NOMO-1 treated with dmso at 0.1 percent for 144 hours (cell line): ENCODE data around the gene ACOX3.
A peak's percentile ranks its signal among the peaks of the same experiment; 100 is the strongest.

ENCODE experiments used
- DNase-seq: peaks from one replicate; lab custom pipeline; 2025; ENCODE audit not compliant: unreplicated experiment; lab: John Stamatoyannopoulos, UW

Gene ACOX3

DNA sequence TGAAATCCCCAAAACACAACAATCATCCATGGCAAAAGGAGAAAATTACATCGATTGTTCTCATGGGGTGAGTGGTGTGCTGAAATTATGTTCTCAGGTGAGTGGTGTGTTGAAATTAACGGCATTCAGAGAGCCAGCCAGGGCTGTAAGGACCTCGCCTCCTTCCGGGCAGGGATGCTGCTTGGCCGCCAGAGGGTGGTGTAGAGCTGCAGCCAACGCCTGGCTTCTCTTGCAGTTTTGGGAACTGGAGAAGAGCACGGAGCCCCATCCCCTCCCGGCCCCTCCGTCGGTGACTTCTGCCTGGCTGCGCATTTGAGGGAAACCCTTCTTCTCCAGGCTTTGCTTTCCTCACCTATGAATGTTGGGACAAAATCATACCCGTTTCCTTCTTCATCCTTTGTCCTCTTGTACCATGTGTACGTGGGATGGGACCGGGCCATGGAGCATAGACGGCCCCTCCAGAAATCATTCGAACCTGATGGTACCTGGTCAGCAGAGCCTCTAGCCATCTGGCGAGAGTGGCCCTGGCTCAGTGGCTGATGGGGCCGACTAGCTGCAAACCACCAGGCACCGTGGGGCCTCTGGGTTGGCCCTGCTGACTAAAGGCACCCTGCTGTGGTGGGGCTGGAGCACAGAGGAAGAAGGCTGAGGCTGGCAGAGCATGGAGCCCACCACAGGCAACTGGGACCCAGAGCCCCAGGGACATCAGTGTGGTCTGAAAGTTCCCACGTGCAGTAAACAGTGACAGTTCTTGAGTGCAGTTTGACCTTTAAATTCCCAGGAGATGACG, 28.4 kb upstream of the ACOX3 start:
- DNase-seq = peak; percentile 19

DNA sequence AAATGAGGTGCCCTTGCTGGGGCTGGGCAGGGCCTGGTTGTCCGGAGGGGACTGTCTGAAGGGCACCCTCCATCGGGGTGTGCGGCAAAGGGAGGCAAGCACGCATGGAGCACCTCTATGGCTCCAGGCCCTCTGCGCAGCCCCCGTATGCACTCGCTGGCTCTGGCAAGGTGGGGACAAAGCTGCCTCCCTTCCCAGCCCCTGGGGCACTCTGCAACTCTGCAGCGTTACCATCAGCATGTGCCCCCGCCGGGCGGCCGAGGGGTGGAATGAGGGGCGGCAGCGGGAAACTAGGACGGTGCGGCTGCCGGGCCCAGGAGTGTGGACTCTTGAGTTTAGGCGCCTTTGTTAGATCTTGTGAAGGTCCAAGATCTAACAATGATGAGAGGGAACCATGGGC, 26.5 kb upstream of the ACOX3 start:
- DNase-seq = no peak

DNA sequence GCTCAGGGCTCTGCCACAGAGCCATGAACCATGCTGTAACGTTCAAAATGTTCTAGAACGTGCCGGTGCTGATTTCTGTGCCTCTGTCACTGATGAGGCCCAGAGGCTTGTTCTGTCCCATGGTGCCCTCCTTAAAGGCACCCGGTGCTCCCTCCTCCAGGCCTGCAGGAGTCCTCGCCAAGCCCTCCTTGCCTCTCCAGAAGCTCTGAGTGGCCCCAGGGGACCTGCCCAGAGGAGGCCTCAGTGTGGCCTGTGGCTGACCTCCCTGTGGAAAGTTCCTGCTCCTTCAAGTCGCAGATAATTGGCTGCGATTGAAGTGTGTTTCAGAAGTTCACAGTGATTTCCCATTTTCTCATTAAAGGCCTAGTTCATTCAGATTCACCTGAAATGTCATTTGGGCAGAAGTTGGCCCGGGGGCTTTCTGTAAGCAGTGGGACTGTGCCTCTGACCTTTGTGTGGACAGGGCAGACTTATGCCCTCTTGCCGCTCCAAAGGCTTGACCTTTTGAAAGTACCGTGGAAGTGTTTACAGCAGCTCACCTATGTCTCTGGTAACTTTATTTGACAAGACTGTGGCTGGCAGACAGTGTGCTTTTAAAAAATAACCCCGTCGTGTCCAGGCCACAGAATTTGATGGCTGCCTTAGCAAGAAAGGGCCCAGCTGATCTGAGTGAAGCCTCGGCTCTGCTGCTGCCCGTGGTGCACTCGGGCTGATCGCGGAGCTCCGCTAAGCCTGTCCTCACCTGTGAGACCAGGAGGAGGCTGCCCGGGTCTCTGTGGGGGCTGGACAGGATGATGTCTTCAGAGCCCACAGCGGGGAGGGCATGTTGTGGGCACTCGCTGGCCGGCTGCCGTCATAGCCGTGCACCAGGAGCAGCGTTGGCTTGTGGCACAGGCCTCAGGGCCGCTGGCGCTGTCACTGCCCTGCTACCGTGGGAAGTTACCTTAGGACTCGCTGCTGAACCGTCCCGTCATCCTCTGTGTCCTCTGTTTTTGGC, 25.4 kb upstream of the ACOX3 start:
- DNase-seq = no peak

DNA sequence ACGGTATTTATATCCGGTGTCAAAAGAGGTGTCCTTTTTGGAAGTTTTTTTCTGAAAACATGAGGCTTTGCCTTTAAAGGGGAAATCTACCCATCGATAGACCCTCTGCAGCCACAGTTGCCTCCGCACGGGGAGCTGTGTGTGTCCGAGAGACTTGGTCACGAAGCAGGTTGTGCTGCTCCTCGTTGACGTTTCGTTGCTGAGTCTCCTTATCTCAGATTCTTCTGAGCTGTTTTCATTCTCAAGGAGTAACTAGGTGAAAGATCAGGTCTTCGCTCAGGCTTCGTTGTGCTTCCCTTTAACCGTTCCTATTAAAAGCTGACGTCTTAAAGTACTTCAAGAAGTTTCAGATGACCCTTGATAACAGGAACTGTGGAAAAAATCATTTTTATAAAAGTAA, 23.9 kb upstream of the ACOX3 start:
- no peak for DNase-seq

DNA sequence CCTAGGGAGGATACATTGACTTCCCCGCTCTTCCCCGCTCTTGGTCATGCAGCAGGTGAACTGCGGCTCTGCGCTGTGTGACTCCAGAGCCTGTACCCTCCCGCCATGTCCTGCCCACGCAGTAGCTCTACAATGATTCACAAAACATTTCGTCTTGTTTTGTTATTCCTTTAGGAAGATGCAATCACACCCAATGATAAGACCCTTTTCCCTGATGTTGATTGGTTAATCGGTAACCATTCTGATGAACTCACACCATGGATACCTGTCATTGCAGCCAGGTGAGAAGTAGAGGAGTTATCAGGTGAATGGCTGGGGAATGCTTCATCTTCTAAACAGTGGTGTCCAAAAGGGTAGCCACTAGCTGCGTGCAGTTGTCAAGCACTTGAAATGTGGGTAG, 23.3 kb upstream of the ACOX3 start:
- DNase-seq = no peak

DNA sequence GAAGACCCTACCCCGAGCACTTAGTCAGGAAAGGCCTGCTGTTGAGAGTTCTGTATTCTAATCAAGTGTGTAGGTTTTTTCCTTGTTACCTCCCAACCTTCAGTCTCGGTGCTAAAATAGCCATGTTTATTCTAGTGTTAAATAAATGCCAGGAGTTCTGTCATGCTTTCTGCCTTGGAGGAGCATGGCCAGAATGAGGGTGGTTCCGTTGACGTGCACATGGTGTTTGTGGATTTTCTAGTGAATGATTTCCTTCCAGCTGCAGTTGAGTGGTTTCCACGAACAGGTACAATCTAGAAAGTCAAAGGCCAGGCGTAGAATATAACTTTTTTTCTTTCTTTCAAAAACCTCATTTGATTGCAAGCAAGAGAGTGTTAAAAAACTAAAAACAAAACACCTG, 21.1 kb upstream of the ACOX3 start:
- DNase-seq = no peak

DNA sequence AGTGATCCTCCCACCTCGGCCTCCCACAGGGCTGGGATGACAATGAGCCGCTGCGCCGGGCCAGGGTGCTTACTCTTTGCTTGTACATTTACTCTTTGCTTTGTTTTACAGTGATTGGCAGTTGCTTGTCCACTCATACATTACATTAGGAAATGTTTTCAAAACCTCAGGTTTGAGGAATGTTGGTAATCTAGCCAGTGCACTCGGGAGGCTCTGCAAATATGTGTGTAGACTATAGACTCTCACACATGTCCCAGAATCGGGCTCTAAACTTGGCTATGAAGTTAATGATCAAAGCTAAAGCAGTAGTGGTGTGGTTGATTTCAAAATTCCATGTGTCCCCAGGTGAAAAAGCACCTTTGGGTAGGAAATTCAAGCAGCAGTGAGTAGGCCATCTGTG, 20.6 kb upstream of the ACOX3 start:
- DNase-seq = no peak

DNA sequence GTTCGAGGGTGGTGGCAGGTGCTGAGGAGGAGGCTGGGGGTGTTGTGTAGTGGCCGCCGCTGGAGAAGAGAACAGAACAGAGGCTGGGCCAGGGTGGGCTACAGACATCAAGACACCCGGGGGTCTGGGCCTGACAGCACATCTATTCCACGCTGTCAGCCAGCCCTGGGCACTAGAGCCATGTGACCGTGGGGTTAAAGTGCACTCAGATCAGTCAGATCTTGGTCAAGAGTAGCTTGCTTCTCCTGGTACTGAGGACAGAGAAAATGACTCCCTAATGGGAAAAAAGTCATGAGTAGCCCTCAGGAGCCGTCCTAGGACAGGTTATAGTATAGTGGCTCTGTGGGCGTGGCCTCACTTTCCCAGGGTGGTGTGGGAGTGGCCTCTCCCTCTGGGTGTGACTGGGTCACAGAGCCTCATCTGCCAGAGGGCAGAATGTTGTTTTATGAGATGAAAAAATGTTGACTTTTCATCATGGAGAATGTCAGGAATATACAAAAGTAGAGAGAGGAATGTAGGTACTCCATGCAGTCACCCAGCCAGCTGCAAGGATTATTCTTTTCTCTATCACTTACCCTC, 19.4 kb upstream of the ACOX3 start:
- DNase-seq = no peak

DNA sequence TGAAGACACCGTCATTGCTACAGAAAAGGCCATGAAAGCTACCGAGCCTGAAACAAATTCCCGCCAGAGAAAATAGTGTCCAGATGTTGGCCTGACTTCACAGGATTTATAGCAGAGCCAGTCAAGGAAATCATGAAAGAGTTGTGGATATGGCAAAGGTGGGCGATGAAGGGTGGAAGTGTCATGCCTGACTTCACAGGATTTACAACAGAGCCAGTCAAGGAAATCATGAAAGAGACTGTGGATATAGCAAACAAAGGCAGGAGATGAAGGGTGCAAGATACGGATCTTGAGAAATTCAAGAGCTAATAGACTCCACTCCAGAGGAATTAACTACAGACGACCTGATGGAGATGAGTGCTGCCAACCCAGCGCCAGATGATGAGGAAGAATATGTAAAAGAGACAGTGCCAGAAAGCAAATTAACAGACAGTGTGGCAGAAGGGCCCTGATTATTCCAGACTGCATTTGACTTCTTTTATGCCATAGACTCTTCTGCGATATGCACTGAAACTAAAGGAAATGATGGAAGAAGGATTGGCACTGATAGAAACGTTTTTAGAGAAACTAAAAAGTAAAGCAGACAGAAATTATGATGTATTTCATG, 17.2 kb upstream of the ACOX3 start:
- no peak for DNase-seq

DNA sequence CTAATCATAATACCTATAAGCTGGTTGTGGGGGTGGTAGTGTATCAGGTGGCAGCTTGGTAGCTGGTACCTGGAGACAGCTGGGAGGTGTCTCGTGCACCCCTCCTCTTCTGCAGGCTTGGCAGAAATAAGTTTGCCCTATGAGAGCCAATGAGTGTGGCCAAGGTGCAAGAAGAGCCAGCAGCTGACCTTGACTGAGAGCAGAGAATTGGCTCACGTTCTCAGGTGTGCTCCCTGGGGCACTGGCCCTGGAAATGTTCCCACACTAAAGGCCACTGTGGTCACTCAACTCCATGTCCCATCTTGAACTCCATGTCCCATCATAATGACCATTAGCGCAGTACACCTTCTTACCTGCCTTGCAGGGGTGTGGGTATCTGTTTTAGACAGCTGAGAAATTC, 13.4 kb upstream of the ACOX3 start:
- no peak for DNase-seq

DNA sequence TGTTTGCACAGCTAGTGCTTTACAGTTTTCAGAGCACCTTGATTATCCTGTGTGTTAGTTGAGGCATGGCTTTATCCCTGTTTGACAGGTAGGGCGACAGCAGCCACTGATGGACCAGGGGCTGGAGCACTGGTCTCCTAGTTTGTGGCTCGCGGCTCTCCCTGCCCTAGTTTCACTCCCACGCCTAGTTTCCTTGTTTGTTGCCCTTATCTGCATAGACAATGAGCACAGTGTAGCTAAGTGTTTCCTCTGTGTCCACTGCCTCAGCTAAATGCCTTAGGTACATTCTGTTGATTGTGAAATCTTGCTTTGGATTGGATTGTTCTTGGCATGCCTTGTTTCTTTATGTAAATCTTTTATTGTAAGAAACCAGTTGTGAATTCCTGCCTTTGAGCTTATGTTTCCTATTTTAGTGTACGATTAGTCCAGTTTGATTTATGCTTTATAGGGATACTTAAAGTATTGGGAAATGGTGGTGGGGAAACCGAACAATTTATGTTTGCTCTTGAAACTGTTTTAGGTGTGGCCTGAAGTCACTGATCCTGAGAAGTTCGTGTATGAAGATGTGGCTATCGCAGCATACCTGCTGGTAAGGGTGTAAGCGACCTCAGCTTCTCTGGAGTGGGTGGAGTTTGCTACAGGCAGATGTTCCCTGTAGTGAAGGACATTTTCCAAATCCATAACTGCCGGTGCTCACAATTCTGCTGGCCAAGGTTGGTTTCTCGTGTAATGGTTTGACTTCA, 11.1 kb upstream of the ACOX3 start:
- DNase-seq = no peak

DNA sequence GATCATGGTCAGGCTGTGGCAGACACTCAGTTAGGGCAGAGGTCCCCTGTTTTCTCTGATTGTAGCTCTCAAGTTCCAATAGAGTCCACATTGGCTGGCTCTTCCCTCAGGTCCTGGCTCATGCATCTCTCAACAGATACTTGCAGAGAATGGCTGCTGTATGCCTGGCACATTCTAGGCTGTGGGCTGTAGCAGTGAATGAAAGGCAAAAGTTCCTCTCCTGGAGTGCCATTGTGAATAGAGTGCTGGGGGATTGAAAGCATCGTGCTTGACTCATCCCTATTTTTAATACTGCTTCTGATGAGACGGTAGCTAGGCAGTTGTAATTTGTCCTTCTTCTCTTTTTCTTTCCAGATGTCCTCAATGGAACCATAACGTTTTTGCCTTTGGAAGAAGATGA, 5.6 kb upstream of the ACOX3 start:
- no peak for DNase-seq

DNA sequence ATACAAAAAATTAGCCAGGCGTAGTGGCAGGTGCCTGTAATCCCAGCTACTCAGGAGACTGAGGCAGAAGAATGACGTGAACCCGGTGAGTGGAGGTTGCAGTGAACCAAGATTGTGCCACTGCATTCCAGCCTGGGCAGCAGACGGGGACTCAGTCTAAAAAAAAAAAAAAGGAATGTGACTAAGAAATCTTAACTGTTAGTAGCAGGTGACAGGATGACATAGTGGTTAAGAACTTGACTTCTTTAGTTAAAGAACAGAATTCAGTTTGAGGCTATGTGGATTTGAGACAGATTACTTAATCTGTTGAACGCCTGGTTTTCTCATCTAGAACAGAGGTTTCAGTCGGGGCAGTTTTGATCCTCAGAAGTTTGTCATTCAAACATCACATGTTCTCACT, 3.3 kb upstream of the ACOX3 start:
- DNase-seq = no peak

DNA sequence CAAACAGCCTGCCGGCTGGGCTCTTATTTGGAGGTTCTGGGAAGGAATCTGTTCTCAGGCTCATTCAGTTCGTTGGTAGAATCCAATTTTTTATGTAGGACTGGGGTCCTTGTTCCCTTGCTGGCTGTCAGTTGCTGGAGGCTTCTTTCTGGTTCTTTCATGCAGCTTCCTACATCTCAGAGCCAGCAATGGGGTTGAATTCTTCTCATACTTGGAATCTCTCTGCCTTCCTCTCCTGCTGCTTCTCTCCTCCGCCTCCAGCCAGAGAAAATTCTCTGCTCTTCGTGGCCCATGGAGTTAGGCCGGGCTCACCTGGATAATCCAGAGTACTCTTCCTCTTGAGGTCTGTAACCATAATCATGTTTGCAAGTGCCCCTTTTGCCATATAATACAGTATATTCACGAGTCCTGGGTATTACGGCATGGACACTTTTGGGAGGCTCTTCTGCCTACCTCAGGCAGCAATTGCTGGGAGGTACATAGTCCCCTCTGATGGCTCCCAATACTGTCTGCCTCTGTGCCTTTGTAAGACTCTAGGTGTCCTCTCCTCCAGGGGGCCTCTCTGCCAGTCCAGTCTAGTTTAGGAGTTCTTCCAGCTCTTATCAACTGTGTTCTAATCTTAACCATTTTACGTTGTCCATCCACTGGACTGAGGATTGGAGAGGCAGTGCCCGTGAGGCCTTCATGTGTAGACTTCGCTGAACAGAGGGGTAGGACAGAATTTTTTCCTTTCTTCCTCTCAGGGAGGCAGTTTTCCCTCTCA, 2.3 kb upstream of the ACOX3 start:
- no peak for DNase-seq

DNA sequence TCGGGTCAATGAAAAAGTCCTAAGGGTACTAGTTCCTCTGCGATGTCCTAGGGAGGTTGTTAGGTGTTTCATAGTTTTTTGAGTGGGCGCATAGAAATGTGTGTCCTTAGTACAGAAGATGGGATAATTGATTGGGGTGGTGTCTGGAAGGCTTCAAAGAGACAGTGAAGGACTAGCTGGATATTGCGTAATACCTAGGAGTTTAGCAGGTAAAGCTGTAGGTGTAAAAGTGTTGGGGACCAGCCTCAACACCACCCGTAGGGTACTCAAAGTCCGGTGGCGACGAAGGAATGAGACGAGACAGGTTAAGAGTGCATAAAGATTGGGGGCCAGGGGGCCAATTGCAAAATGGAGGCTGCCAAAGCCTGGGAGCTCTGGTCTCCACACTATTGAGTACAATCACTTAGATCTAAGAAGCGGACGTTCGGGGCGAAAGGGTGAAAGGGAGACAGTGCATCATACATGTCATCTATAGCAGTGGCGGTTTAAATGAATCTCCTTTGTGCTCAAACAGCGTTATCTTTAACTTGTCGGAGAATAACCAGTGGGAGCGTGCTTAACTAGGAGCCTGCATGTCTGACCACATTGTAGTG, 1.1 kb upstream of the ACOX3 start:
- DNase-seq = no peak

DNA sequence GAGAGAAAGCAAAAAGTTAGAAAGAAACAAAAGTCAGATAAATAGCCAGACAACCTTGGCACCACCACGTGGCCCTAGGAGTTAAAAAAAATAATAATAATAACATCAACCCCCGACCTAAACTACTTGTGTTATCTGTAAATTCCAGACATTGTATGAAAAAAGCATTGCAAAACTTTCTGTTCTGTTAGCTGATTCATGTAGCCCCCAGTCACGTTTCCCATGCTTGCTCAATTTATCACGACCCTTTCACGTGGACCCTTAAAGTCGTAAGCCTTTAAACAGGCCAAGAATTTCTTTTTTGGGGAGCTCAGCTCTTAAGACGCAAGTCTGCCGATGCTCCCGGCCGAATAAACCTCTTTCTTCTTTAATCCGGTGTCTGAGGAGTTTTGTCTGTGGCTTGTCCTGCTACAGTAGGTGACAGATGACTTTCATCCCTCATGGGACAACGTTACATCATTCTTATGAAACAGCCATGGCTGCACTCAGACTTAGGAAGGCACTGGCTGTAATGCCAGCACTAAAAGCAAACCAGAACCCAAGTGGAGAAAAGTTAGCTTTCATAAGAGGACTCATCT, 520 bp downstream of the ACOX3 start:
- no peak for DNase-seq

DNA sequence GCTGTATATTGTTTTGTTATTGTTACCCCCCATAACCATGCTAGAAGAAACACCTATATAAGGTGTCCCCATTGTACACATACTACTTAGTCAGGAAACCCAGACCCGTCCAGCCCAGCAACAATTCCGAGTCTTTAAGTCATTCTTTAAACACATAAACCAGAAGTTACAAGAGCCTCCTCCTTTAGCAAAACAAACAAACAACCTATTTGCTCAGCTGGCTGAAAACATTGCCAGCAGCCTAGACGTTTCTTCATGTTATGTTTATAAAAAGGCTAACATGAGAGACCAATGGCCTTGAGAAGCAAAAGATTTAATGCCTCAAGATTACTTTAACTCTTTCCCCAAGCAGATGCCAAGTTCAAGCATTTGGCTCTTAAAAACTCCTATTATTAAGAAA, 1.4 kb downstream of the ACOX3 start:
- no peak for DNase-seq

DNA sequence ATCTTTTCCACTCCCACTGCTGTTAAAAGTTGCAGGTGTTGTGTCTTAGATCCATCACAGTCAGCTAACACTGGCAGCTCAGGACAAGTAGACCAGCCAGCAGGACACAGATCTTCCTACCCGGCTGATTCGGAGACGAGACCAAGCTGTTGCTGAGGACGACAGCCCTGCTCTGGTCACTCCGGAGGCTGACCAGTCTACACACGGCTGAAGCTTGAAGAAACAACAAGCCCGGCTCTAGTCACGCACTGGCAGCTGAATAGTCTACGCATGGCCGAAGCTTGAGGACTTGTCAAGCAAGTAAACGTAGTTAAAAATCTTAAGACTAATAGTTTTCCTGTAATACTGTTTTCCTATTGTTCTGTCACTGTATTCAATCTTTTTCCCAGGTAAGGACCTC, 1.8 kb downstream of the ACOX3 start:
- no peak for DNase-seq

DNA sequence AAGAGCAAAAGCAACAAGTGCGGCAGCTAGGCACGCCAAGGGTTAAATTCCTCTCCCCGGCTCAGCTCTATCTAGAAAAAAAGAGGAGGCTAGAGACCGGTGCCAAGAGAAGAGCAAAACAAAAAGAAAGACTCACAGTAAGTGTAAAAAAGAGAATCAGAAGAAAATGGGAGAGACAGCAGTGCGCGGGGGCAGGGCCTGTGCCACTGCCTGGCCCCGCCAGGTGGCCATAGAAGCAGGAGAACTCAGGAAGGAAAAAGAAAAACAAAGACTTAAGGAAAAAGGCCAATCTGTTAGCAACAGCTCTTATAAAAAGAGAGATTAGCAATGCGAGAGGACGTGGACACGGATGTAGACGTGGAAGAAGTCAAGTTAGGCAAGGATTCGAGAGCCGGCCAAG, 3.2 kb downstream of the ACOX3 start:
- no peak for DNase-seq
